HG03457 (cell line): ENCODE measurements around the gene HBS1L.

Source experiments
- ATAC-seq: cut with Tn5 transposase; IDR thresholded peaks from one replicate; pipeline ENCODE4 v1.9.1; 2021; ENCODE audit warnings: moderate number of reproducible peaks; ENCODE audit not compliant: unreplicated experiment

HBS1L gene

DNA sequence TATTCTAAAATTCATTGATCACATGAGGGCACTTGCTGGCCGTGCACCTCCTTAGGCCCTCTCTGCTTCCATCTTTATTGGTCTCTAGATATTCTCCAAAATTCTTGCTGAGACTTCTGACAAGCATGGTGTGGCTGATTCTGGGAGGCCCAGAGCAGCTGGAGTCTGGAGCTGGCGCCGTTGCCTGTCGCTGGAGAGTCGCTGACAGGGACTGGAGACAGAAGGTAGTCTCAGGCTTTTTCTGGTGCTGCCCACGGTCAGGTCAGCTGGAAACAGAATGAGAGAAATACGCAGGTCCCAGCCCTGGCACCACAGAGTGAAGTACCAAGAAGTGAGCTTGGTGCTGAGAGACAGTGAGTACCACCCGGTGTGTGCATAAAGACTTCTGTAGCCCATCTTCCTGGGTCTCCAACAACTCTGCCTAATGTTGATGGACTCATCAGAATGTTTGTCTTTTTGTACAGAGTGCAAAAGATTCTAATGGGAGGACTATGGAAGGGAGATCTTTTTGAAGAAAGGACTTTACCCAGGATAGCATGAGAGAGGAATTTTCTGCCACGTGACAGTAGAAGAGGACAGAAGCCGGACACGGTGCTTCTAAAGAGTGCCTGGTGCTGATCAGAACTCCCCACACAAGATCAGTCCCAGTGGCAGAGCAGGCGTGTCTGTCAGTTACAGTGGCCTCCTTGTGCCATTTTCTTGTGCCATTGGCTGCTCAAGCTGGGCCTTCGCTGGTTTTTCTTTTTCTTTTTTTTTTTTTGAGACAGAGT, 102.9 kb downstream of the HBS1L start:
- ATAC-seq: no peak

DNA sequence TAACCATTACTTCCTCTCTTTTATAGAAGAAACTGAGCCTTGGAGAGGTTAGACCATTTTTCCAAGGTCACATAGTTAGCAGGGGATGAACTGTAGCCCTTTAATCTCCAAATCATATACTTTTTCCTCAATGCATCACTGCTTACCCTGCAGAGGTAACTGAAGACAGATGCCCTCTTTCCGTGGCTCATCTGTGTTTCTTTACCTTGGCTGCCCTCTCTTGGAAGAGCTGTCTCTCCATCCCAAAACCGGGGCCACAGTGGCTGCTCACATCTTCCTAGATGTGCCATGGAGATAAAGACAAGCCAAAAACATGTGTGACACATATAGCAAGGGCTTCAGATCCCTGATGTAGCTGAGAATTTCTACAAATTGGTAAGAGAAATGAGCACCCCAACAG, 104.1 kb downstream of the HBS1L start:
- ATAC-seq: no peak

DNA sequence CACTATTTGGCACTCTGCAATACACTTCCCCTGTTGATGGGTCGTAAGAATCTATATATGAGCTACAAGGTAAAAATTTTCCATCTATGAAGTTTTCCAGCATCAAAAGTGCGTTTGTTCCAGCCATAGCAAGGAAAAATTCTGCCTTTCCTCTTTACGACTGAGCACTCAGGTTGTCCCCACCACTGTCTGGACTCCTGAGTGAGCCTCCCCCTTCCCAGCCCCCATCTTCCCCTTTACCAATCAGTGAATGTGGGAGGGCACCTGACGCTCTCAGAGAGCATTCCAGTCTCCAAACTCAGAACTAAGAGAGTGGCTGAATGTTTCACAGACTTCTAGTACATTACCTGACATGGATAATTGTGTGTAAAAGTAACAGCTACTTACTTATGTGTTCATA, 104.7 kb downstream of the HBS1L start, which contains the start of gene ALDH8A1:
TSS of gene ALDH8A1 (minus strand) at position 175 of the 400 bp plus-strand sequence. CDS start at position 127, 48 bp downstream.
- no peak for ATAC-seq

DNA sequence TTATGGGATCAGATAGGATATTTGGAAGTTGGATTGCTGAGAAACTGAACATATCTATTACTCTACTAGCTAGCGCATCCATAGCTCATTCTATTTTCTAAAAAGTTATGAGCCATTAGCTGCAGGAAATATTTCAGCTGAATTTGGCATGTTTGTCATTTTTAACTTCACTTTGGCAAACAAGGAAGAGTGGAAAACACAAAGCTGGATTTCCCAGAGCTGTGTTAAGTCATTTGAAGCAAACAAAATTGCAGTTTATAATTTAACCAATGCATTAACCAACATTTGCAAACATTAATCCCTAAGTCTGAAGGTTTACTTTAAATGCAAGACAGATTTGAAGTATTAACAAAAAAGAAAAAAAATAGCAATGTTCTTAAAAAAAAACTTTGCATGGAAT, 105.9 kb downstream of the HBS1L start:
- no peak for ATAC-seq

DNA sequence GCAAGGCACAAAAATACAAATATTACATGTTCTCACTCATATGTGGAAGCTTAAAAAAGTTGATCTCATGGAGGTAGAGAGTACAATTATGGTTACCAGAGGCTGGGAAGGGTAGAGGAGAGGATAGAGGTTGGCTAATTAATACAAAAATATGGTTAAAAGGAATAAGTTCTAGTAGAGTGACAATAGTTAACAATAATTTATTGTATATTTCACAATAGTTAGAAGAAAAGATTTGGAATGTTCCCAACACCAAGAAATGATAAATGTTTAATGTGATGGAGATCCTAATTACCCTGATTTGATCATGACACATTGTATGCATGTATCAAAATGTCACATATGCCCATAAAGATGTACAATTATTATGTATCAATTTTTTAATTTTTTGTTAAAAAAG, 106.5 kb downstream of the HBS1L start:
- ATAC-seq: no peak

DNA sequence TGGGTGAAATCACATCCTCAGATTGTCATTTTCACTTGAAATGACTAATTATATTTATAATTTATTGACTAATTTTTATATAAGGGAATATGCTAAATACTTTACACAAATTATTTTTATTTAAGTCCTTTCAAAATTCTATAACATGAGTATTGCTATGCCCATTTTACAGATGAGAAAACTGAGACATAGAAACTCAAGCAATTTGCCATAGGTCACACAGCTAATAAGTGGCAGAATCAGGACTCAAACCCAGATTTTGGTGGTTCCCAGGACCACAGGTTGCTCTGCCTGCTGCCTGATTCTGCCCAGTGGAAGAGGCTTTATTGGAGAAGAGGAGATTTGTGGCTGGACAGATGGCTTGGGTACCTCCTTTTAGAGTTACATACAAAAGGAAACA, 109.6 kb downstream of the HBS1L start:
- no peak for ATAC-seq

DNA sequence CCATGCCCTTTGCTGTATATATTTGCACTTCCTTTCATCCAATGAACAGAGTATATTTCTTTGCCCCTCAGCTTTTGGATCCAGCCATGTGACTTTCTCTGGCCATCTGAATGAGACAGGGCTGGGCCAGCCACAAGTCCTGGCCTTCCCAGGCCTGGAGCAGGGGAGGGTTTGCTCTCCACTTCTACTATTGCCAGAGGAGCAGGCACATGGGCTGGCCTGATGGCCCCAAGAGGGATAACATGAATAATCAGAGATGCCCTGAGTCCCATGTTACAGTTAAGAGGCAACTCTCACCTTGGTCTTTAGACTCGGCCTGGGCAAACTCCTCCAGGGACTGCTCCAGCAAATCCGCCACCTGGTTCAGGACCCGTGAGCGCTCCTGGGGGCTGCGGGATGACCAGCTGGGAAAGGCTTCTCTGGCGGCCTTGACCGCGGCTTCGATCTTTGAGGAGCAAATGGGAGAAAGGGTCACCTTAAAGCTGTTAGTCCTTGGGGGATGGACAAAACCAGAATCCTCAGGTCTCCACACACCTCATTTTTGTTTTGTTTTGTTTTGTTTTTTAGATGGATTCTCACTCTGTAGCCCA, 111.0 kb downstream of the HBS1L start:
- ATAC-seq: no peak

DNA sequence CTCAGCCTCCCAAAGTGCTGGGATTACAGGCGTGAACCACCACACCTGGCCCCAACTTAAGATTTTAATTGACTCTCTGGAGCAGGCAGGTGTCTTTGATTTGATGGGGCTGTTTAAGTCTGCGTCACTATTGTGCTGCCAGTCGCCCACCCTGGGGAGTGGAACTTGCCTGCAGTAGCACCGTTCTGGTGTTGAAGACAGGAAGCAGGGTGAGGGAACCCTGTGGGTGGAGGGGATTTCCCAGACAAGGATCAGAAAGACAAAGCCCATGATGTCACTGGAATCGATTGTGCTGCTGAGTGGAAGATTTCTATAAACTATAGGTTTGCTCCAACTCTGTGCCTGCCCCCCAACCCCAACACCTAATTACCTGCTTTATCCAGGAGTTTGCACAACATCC, 115.7 kb downstream of the HBS1L start:
- ATAC-seq: no peak

DNA sequence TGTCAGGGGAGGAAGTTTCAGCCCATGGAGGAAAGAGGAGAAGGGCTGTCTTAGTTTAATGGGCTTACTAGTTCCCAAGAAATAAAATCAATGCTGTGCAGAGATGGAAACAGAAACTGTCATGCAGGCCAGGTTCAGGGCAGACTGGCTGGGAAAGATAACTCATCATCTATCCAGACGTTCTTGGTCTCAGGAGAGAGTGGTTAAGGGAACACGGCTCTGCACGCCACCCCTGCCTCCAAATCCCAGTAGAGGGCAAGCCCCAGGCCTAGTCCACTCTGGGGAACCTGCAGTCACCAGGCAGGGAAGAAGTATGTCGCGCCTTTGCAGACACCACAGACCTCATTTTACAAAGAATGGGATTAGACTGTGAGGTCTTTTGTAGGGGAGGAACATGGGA, 117.2 kb downstream of the HBS1L start:
- no peak for ATAC-seq

DNA sequence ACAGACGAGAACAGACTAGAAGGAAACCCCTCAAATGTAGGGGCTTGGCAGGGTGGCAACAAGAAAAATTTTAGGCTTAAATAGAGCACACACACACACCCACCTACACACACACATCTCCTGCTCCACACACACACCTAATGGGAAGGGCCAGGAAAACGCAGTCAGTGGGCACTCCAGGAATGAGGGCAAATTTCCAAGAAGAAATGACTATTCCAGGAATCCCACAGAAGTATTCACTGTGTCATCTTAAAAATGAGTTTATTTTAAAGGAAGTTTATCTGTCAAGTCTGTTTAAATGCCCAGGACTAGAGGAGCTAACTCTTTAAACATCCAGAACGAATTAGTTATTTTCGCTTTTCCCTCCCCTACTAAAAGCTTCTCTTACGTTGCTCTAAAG, 117.7 kb downstream of the HBS1L start:
- ATAC-seq: no peak

DNA sequence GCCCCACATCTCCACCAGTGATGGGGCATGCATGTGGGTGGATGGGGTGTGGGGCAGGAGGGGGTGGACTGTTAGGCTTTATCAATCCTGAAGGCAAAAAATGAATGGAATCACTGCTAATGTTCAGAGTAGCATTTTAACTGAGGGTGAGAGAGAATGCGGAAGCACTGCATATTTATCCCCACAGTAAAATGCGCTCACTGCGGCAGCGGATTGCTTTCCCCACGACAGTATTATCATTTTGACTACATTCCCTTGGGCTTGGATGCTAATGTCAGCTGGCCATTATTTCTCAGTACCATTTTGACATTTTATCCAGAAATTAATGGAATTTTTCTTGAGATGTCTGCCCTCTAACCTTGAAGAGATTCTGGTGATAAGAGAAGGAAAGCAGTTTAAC, 118.1 kb downstream of the HBS1L start:
- no peak for ATAC-seq

DNA sequence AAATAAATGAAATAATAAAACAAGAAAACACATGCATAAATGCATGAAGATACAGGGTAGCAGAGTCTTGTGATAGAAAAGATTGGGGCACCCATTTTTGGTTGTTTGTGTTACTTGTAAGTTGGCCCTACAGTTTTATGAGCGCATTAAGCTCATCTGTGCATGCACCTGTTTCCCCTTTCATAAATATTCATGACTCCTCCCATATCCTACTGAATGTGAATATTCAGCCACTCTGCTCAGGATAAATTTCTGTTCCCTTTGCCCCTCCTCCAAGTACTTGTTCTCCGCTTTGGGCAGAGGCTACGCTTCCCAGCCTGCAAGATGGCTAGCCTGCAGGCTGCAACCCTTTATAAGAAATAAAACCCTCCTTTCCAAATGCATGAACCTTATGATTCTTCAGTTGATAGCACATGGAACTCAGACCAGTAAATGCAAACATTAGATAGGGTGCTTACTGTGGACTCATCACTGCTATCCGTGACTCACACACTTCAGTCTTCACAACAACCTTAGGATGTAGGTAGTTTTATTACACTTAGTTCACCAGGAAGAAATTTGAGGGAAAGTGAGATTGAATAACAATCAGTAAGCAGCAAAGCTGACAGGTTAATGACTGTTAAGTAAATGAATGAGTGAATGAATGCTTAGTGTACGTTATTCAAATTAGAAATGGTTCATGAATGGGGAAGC, 119.7 kb downstream of the HBS1L start:
- no peak for ATAC-seq

DNA sequence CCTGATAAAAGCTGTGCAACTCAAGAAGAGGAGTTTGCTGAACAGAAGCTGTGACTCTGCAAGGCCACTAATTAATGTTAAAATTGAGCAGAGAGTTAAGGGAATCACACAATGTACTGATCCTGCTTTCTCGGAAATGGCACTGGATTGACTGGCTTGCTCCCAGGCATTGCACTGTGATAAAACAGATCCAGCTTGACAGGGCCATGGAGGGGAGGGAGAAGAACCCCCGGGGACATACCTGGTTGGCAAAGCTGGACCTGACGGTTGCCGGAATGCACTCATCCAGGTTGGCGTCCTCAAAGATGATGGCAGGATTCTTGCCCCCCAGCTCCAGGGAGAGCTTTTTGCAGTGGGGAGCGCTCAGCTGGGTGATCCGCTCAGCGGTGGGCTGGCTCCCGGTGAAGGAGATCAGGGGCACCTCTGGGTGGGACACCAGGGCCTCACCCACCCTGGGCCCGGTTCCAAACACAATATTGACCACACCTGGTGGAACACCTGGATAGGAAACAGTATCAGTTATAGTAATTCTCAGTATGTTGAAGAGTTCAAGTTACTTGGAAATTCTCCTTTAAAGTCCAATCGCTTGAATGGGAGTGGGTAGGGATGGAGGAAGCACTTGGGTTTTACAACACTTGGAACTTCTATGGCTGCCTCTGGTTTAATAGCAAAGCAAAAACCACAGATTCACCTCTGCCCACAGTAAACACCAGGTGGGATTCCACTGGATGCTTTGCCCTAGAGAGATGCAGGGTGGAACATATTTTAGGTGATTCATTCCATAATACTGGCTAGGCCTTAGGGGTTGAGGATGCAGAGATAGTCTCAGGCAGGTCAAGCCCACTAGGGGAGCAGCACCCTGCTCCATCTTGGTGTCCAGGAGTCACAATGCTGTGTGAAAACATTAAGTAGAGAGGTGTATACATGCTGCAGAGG, 121.8 kb downstream of the HBS1L start:
- ATAC-seq: no peak

DNA sequence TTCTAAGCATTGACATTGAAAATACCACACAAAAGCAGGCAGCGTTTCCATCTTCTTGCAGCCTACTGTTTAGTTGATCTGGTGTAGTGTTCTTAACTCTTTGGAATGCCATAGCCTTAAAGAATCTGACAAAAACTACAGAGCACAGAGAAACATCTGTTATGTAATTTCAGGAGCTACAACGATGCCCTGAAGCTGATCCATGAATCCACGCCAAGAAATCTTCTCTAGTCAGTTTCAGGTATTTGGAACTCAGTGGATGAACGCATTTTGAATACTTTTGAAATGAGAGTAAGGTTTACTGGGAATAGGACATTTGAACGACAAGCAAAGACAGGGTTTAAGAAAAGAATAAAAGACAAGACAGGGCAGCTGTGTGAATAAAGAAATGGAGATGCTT, 122.5 kb downstream of the HBS1L start:
- ATAC-seq: no peak

DNA sequence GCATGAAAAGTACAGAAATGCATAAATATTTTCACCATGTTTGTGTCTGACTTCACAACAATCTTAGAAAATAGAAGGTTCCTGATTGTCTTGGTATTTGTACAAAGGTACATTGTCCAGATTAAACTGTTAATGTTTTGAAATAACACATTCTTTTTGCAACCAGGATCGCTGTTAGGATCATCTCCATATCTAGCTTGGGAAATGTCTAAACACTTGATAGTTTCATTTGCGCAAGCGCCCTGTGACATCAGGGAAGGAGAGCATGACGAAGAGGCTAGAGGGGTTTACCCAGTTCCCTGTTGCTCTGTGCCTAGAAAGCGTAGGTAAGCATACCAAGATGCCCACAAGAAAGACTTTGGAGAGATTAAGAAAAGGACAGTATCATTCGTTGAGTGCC, 124.2 kb downstream of the HBS1L start:
- ATAC-seq: no peak

DNA sequence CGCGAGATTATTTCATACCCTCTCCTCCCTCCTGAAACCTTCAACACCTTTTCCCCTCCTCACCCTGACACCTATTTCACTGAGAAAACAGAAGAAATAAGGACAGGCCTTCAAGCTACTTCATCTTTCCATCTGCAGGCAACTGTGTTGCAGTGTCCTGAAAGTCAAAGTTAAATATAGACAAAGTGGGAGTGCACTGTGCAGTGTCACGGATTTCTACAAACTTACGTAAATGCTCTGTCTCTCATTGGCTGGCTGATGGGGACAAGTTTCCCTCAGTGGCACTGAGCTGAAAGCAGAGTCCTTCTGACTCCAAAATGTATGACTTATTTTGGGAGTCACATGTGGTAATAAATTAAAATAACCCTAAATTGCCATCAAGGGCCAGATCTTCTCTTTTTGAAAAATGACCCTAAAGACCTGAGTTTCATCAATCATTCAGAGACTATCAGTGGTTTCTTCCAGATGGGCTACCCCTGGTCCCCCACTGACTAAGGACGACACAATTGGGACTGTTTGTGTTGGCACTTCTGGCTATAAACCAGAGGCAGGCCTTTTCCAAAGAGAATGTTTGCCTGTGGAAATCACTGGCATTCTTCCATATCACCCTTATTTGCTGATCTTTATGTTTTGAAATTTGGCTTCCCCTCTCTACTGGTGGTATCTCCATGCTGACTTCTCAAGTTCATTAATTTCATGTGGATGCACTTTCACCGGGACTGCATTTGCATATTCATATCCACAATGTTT, 126.3 kb downstream of the HBS1L start:
- no peak for ATAC-seq

DNA sequence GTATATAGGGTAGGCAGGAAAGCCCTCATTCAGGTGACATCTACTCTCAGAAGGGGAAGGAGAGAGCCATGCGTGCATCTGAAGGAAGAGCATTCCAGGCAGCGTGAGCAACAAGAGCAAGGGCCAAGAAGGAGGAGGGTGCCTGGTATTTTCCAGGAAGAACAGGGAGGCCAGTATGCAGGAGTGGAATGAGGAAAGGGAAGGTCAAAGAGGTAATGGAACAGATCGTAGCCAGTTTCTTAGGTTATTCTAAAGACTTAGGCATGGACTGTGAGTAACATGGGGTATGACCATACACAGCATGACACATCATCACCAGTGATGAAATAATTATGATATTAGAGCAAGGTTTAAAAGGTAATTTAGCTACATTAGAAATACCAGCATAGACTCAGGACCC, 128.8 kb downstream of the HBS1L start:
- ATAC-seq: no peak

DNA sequence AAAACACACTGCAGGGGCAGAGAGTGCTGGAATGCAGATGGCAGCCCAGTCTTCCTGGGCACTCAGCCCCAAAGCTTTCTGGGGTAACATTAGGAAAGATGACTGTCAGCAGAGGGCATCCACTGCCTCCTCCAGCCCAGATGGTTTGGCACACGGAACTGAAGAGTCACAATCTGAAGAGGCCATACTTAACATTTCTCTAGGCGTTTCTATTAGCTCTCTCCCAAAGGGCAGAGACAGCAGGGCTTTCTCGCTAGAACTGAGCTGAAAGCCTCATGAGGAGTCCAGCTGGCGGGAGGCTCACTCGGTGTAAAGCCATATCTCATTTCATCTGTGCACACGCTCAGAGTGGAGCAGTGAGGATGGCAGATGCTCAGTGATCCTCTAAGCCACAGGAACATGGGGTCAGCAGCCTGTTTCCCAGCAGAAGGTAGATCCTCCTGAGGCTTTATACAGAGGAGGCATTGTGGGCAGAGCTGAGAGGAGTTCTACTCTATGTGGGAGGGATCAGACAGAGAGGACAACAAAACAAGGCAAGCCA, 132.8 kb downstream of the HBS1L start:
- ATAC-seq: no peak

DNA sequence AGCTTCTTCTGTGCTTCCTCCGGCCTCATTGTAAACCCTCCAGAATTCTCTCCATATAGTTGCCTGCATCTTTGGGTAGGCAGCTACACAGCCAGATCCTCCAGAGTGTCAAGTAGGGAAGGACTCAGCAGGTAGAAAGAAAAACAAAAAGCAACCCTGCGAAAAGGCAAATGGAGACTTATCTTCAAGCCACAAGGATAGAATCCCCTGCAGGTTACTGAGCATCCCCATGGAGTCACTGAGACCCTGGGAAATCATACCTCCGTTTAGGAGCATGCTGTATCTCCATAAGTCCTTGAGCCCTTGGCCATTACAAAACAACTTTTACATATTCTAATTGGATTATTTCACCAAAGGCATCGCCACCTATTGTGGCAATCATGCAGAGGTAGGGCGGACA, 133.3 kb downstream of the HBS1L start:
- ATAC-seq: no peak

DNA sequence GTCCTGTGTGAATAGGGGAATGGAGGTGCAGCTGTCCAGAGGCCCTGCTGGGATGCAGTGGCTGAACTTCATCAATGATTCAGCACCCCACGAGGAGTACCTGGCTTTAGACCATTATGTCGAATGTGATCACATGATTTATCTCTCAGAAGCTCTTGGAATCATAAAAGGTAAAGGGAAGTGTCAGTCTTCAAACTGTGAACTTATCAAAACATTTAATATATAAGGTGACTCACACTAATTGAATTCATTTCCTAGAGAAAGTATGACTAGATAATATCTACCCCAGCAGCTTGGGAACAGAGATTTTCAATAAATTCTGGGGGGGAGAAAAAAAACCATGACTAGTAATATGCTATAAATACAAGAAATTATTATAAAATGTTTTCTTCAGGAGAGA, 134.2 kb downstream of the HBS1L start:
- no peak for ATAC-seq
